SK-N-SH treated with all-trans-retinoic acid at 6 μM for 48 hours (cell line): ENCODE results near the gene WFIKKN2.

Source experiments
- OSR1 ChIP-seq: fragments of 250-450 bp; sonication (Bioruptor Pico); IDR thresholded peaks from 2 replicates; pipeline ENCODE4 v1.8.0; 2022; ENCODE audit warnings: moderate library complexity, mild to moderate bottlenecking, inconsistent platforms
- PPARA ChIP-seq: fragments of 250-450 bp; sonication (Bioruptor Pico); IDR thresholded peaks from 2 replicates; pipeline ENCODE4 v1.5.0; 2020; ENCODE audit warnings: mild to moderate bottlenecking, borderline replicate concordance
- RARB ChIP-seq: fragments of 250-450 bp; sonication (Bioruptor Pico); IDR thresholded peaks from 2 replicates; pipeline ENCODE4 v1.8.0; 2021; ENCODE audit warnings: mild to moderate bottlenecking, moderate library complexity
- TCF4 ChIP-seq: fragments of 250-450 bp; sonication (Bioruptor Pico); IDR thresholded peaks from 2 replicates; pipeline ENCODE4 v1.8.0; 2021; ENCODE audit warnings: mild to moderate bottlenecking, moderate library complexity, borderline replicate concordance
- TOX ChIP-seq: fragments of 250-450 bp; sonication (Bioruptor Pico); IDR thresholded peaks from 2 replicates; pipeline ENCODE4 v1.8.0; 2021; ENCODE audit warnings: mild to moderate bottlenecking, moderate library complexity, borderline replicate concordance
- ZC3H10 ChIP-seq: fragments of 250-450 bp; sonication (Bioruptor Pico); IDR thresholded peaks from 2 replicates; pipeline ENCODE4 v1.5.1; 2021; ENCODE audit warnings: mild to moderate bottlenecking, moderate library complexity
- ZFP3 ChIP-seq: fragments of 250-450 bp; sonication (Bioruptor Pico); IDR thresholded peaks from 2 replicates; pipeline ENCODE4 v1.5.0; 2020; ENCODE audit warnings: mild to moderate bottlenecking, moderate library complexity
- ZFP30 ChIP-seq: fragments of 450-650 bp; formaldehyde crosslinking; IDR thresholded peaks from 2 replicates; pipeline ENCODE4 v1.5.0; 2022; ENCODE audit warnings: mild to moderate bottlenecking, moderate library complexity
- ZNF70 ChIP-seq: fragments of 450-650 bp; formaldehyde crosslinking; IDR thresholded peaks from 2 replicates; pipeline ENCODE4 v1.5.0; 2020; ENCODE audit warnings: mild to moderate bottlenecking, moderate library complexity
- ZNF8 ChIP-seq: fragments of 450-650 bp; formaldehyde crosslinking; IDR thresholded peaks from 2 replicates; pipeline ENCODE4 v1.5.0; 2020; ENCODE audit warnings: mild to moderate bottlenecking, moderate library complexity
- TF ChIP-seq, protein P1 (sequence below): fragments of 250-450 bp; sonication (Bioruptor Pico); IDR thresholded peaks from 2 replicates; pipeline ENCODE4 v1.8.0; 2020; ENCODE audit warnings: mild to moderate bottlenecking, moderate library complexity, borderline replicate concordance
- TF ChIP-seq, protein P2 (sequence below): fragments of 250-450 bp; sonication (Bioruptor Pico); IDR thresholded peaks from 2 replicates; pipeline ENCODE4 v1.5.1; 2020; ENCODE audit warnings: low read depth, mild to moderate bottlenecking, moderate library complexity

GRCh38 chr17:50818921-50819657 lies 16.3 kb upstream of the WFIKKN2 start:
- TF ChIP-seq RARB (CRISPR knock-in tag) (no peak), TOX (CRISPR knock-in tag) (no peak), ZC3H10 (CRISPR knock-in tag) (no peak), OSR1 (no peak), PPARA (no peak), ZNF8 (CRISPR knock-in tag) (no peak), TCF4 (CRISPR knock-in tag) (no peak), ZFP30 (no peak), ZNF70 (CRISPR knock-in tag) (no peak), ZFP3 (no peak)
- TF ChIP-seq, protein P1, sequence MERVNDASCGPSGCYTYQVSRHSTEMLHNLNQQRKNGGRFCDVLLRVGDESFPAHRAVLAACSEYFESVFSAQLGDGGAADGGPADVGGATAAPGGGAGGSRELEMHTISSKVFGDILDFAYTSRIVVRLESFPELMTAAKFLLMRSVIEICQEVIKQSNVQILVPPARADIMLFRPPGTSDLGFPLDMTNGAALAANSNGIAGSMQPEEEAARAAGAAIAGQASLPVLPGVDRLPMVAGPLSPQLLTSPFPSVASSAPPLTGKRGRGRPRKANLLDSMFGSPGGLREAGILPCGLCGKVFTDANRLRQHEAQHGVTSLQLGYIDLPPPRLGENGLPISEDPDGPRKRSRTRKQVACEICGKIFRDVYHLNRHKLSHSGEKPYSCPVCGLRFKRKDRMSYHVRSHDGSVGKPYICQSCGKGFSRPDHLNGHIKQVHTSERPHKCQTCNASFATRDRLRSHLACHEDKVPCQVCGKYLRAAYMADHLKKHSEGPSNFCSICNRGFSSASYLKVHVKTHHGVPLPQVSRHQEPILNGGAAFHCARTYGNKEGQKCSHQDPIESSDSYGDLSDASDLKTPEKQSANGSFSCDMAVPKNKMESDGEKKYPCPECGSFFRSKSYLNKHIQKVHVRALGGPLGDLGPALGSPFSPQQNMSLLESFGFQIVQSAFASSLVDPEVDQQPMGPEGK (CRISPR knock-in tag): no peak
- TF ChIP-seq, protein P2, sequence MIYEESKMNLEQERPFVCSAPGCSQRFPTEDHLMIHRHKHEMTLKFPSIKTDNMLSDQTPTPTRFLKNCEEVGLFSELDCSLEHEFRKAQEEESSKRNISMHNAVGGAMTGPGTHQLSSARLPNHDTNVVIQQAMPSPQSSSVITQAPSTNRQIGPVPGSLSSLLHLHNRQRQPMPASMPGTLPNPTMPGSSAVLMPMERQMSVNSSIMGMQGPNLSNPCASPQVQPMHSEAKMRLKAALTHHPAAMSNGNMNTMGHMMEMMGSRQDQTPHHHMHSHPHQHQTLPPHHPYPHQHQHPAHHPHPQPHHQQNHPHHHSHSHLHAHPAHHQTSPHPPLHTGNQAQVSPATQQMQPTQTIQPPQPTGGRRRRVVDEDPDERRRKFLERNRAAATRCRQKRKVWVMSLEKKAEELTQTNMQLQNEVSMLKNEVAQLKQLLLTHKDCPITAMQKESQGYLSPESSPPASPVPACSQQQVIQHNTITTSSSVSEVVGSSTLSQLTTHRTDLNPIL (CRISPR knock-in tag): no peak
